Vagina (tissue), 2 donors: ENCODE data around the gene CCDC159.

Source experiments
- CTCF ChIP-seq, 3 experiments: fragments of 450-650 bp in 2 of 3; fragments of 200-600 bp in 1 of 3; sonication (generic) in 1 of 3; IDR thresholded peaks; one replicate each; pipeline ENCODE4 v1.5.1; 2017 to 2019; ENCODE audit warnings: antibody characterized with exemption in 3 of 3, mild to moderate bottlenecking in 2 of 3, moderate library complexity in 2 of 3
- POLR2AphosphoS5 ChIP-seq, 2 donors: sonication (generic); formaldehyde crosslinking; IDR thresholded peaks; one replicate each; pipeline ENCODE4 v1.9.0; 2017; ENCODE audit warnings: antibody characterized with exemption in 2 of 2, mild to moderate bottlenecking in 2 of 2, low read depth in 1 of 2; ENCODE audit not compliant: insufficient read depth in 1 of 2

- no peak for TF ChIP-seq CTCF (IDR thresholded peaks at IDR 0.05)
- TF ChIP-seq POLR2AphosphoS5 (IDR thresholded peaks at IDR 0.05; ENCODE audit: insufficient read depth in 1 of 2, low read depth in 1 of 2) = no peak
These were observed 41.1 kb downstream of the CCDC159 start for GRCh38 chr19:11387162-11388034.
